Immature natural killer cell (primary cell): ENCODE measurements around the gene HMGN4. TPM values are rescaled to one million over a fixed set of nuclear protein-coding genes. Genes with fewer than 3 reads are reported as not detected.
"Not testable (repeated sequence)": the region's sequence is repeated elsewhere in the genome, so short reads cannot be mapped to it uniquely, and the experiment has no call there.

Experiments used
- DNase-seq, 3 donors: peaks; one replicate each; pipeline ENCODE4 v3.0.0; 2022; ENCODE audit warnings: mixed read lengths in 1 of 3
- H3K27ac Mint-ChIP-seq, 6 donors: one replicate each; pipeline ENCODE4 v1.8.0; 2020; ENCODE audit warnings: mixed read lengths in 6 of 6, mild to moderate bottlenecking in 5 of 6, inconsistent platforms in 4 of 6, moderate library complexity in 3 of 6
- H3K27me3 Mint-ChIP-seq, 3 donors: one replicate each; pipeline ENCODE4 v1.8.0; 2020 to 2021; ENCODE audit warnings: low read depth in 3 of 3, mild to moderate bottlenecking in 3 of 3, mixed read lengths in 3 of 3, moderate library complexity in 3 of 3, inconsistent platforms in 1 of 3
- H3K36me3 Mint-ChIP-seq, 3 donors: one replicate each; pipeline ENCODE4 v1.8.0; 2020; ENCODE audit warnings: mixed read lengths in 3 of 3, inconsistent platforms in 2 of 3, mild to moderate bottlenecking in 2 of 3
- H3K4me1 Mint-ChIP-seq, 2 donors: one replicate each; pipeline ENCODE4 v1.8.0; 2020; ENCODE audit warnings: inconsistent platforms in 2 of 2, mild to moderate bottlenecking in 2 of 2, mixed read lengths in 2 of 2, moderate library complexity in 1 of 2
- H3K4me3 Mint-ChIP-seq, 5 donors: one replicate each; pipeline ENCODE4 v1.8.0; 2020; ENCODE audit warnings: mild to moderate bottlenecking in 5 of 5, mixed read lengths in 5 of 5, inconsistent platforms in 3 of 5, moderate library complexity in 3 of 5
- H3K9me3 Mint-ChIP-seq, 6 donors: one replicate each; pipeline ENCODE4 v1.8.0; 2020; ENCODE audit warnings: mild to moderate bottlenecking in 6 of 6, mixed read lengths in 6 of 6, inconsistent platforms in 4 of 6, moderate library complexity in 3 of 6
- polyA plus RNA-seq, 3 donors: library from polyadenylated mRNA; unstranded; fragments of 300-500 nt; fragmentation: Illumina TruSeq; gene quantifications; one replicate each; pipeline ENCODE4 v1.2.3, GENCODE V29; 2021

HMGN4 gene
- polyA plus RNA-seq, 3 donors from 2014 or later = 140 to 232 (median 209) TPM

- no peak overlapping the region for H3K4me3 Mint-ChIP-seq
- H3K27ac Mint-ChIP-seq = no peak overlapping the region
- peaks cover 19 to 37% (median 20%) of the 10 kb centered on the region in 3 donors for H3K36me3 Mint-ChIP-seq
- peaks cover 23 to 37% of the 10 kb centered on the region in 2 donors for H3K4me1 Mint-ChIP-seq
- H3K9me3 Mint-ChIP-seq = no peaks in the 10 kb centered on the region
- no peak for DNase-seq
- peaks cover 0 to under 1% (median 0%) of the 10 kb centered on the region in 3 donors for H3K27me3 Mint-ChIP-seq
These were observed 7.5 kb downstream of the HMGN4 start for GRCh38 chr6:26545627-26546026.

GRCh38 chr6:26547363-26547762, 9.2 kb downstream of the HMGN4 start:
- DNase-seq, H3K27me3 Mint-ChIP-seq, H3K4me3 Mint-ChIP-seq, H3K27ac Mint-ChIP-seq, H3K9me3 Mint-ChIP-seq: not testable (repeated sequence)
- Mint-ChIP-seq H3K4me1 (peaks cover 17 to 26% of the 10 kb centered on the region in 2 donors), H3K36me3 (peaks cover 19 to 36% (median 20%) of the 10 kb centered on the region in 3 donors)

- peak overlapping the region in 4 of 6 donors; percentile 40 to 58 (median 50) for H3K27ac Mint-ChIP-seq
- DNase-seq = peak in 2 of 3 donors; percentile 24 to 26
- H3K4me1 Mint-ChIP-seq = peaks cover 11 to 13% of the 10 kb centered on the region in 2 donors
- peaks cover 0 to 5% (median 0%) of the 10 kb centered on the region in 3 donors for H3K27me3 Mint-ChIP-seq
- peaks cover 10 to 16% (median 13%) of the 10 kb centered on the region in 3 donors for H3K36me3 Mint-ChIP-seq
- peak overlapping the region in 2 of 5 donors; percentile 91 to 93 for H3K4me3 Mint-ChIP-seq
- H3K9me3 Mint-ChIP-seq = no peaks in the 10 kb centered on the region
These were observed 12.3 kb downstream of the HMGN4 start for GRCh38 chr6:26550250-26550993.

GRCh38 chr6:26552205-26552604, 14.0 kb downstream of the HMGN4 start:
- Mint-ChIP-seq H3K36me3 (no peaks in the 10 kb centered on the region), H3K27me3 (peaks cover 0 to 11% (median 7%) of the 10 kb centered on the region in 3 donors), H3K4me3 (no peak overlapping the region), H3K4me1 (peaks cover 14 to 18% of the 10 kb centered on the region in 2 donors), H3K27ac (no peak overlapping the region), H3K9me3 (no peaks in the 10 kb centered on the region)
- no peak for DNase-seq

GRCh38 chr6:26552640-26553188, 14.5 kb downstream of the HMGN4 start:
- Mint-ChIP-seq H3K27ac (no peak overlapping the region), H3K4me3 (no peak overlapping the region), H3K27me3 (peaks cover 0 to 11% (median 7%) of the 10 kb centered on the region in 3 donors), H3K4me1 (peaks cover 14 to 18% of the 10 kb centered on the region in 2 donors), H3K36me3 (no peaks in the 10 kb centered on the region), H3K9me3 (no peaks in the 10 kb centered on the region)
- DNase-seq = no peak

GRCh38 chr6:26553264-26553634, 15.1 kb downstream of the HMGN4 start:
- no peak overlapping the region for H3K27ac Mint-ChIP-seq
- H3K36me3 Mint-ChIP-seq = no peaks in the 10 kb centered on the region
- H3K4me1 Mint-ChIP-seq = peaks cover 14 to 18% of the 10 kb centered on the region in 2 donors
- H3K27me3 Mint-ChIP-seq = peaks cover 0 to 11% (median 7%) of the 10 kb centered on the region in 3 donors
- H3K4me3 Mint-ChIP-seq = no peak overlapping the region
- DNase-seq = peak; percentile 77 to 85 (median 83)
- H3K9me3 Mint-ChIP-seq = no peaks in the 10 kb centered on the region

GRCh38 chr6:26553635-26554446, 15.7 kb downstream of the HMGN4 start:
- Mint-ChIP-seq H3K4me3 (no peak overlapping the region), H3K36me3 (no peaks in the 10 kb centered on the region), H3K27me3 (peaks cover 0 to 11% (median 7%) of the 10 kb centered on the region in 3 donors), H3K9me3 (no peaks in the 10 kb centered on the region), H3K4me1 (peaks cover 14 to 18% of the 10 kb centered on the region in 2 donors), H3K27ac (no peak overlapping the region)
- peak; percentile 84 to 88 (median 86) for DNase-seq

GRCh38 chr6:26554447-26554696, 16.2 kb downstream of the HMGN4 start:
- H3K27ac Mint-ChIP-seq = peak overlapping the region in 2 of 6 donors; percentile 37 to 78
- H3K4me3 Mint-ChIP-seq = no peak overlapping the region
- H3K36me3 Mint-ChIP-seq = no peaks in the 10 kb centered on the region
- H3K27me3 Mint-ChIP-seq = peaks cover 0 to 11% (median 7%) of the 10 kb centered on the region in 3 donors
- H3K4me1 Mint-ChIP-seq = peaks cover 14 to 18% of the 10 kb centered on the region in 2 donors
- peak in 1 of 3 donors; percentile 25 for DNase-seq
- no peaks in the 10 kb centered on the region for H3K9me3 Mint-ChIP-seq

- H3K27ac Mint-ChIP-seq = peak overlapping the region in 3 of 6 donors; percentile 37 to 78 (median 58)
These were observed 16.7 kb downstream of the HMGN4 start for GRCh38 chr6:26554697-26555504.

GRCh38 chr6:26555505-26556262, 17.5 kb downstream of the HMGN4 start:
- Mint-ChIP-seq H3K27ac (peak overlapping the region in 2 of 6 donors; percentile 36 to 58), H3K27me3 (peaks cover 0 to 11% (median 7%) of the 10 kb centered on the region in 3 donors), H3K36me3 (no peaks in the 10 kb centered on the region), H3K9me3 (no peaks in the 10 kb centered on the region), H3K4me3 (peak overlapping the region in 2 of 5 donors; percentile 0 to 49), H3K4me1 (peaks cover 9% of the 10 kb centered on the region in 2 donors)
- no peak for DNase-seq

More at GRCh38 chr6:26554697-26555504, 16.7 kb downstream of the HMGN4 start:
- Mint-ChIP-seq H3K4me3 (peak overlapping the region in 2 of 5 donors; percentile 0 to 49), H3K9me3 (no peaks in the 10 kb centered on the region), H3K27me3 (peaks cover 0 to 11% (median 7%) of the 10 kb centered on the region in 3 donors), H3K4me1 (peaks cover 14% of the 10 kb centered on the region in 2 donors), H3K36me3 (no peaks in the 10 kb centered on the region)
- peak; percentile 35 to 72 (median 49) for DNase-seq

GRCh38 chr6:26556263-26557070, 18.3 kb downstream of the HMGN4 start:
- H3K27ac Mint-ChIP-seq = peak overlapping the region in 2 of 6 donors; percentile 36 to 39
- DNase-seq = peak in 2 of 3 donors; percentile 26 to 53
- peak overlapping the region in 2 of 5 donors; percentile 15 to 19 for H3K4me3 Mint-ChIP-seq

More at GRCh38 chr6:26556263-26557070, 18.3 kb downstream of the HMGN4 start:
- Mint-ChIP-seq H3K27me3 (peaks cover 0 to 11% (median 7%) of the 10 kb centered on the region in 3 donors), H3K9me3 (no peaks in the 10 kb centered on the region), H3K4me1 (peaks cover 7% of the 10 kb centered on the region in 2 donors), H3K36me3 (no peaks in the 10 kb centered on the region)
